Measurements from ENCODE around the gene HNRNPR. TPM values are rescaled to one million over a fixed set of nuclear protein-coding genes. Genes with fewer than 3 reads are reported as not detected.

Gene HNRNPR
- total and polyA plus RNA-seq, 8 donors: 84.3 to 277 (median 224) TPM

GRCh38 chr1:23371987-23372880 is 28.1 kb upstream of the HNRNPR start:
- no peaks in the 10 kb centered on the region for H3K27me3 ChIP-seq
- no peak overlapping the region for H3K4me3 ChIP-seq
- DNase-seq (no peak), ATAC-seq (no peak)
- peaks cover 14 to 29% of the 10 kb centered on the region in 2 donors for H3K4me1 ChIP-seq
- no peak overlapping the region for H3K27ac ChIP-seq
- no peaks in the 10 kb centered on the region for H3K36me3 ChIP-seq
- intact Hi-C loops (cut with DNase I): no loop called here
- no peaks in the 10 kb centered on the region for H3K9me3 ChIP-seq
- TF ChIP-seq, protein P1, sequence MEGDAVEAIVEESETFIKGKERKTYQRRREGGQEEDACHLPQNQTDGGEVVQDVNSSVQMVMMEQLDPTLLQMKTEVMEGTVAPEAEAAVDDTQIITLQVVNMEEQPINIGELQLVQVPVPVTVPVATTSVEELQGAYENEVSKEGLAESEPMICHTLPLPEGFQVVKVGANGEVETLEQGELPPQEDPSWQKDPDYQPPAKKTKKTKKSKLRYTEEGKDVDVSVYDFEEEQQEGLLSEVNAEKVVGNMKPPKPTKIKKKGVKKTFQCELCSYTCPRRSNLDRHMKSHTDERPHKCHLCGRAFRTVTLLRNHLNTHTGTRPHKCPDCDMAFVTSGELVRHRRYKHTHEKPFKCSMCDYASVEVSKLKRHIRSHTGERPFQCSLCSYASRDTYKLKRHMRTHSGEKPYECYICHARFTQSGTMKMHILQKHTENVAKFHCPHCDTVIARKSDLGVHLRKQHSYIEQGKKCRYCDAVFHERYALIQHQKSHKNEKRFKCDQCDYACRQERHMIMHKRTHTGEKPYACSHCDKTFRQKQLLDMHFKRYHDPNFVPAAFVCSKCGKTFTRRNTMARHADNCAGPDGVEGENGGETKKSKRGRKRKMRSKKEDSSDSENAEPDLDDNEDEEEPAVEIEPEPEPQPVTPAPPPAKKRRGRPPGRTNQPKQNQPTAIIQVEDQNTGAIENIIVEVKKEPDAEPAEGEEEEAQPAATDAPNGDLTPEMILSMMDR (IDR thresholded peaks at IDR 0.05): no peak

GRCh38 chr1:23370709-23371584 is 26.9 kb upstream of the HNRNPR start:
- peak in 1 of 4 donors; percentile 51 for DNase-seq
- Histone ChIP-seq H3K9me3 (no peaks in the 10 kb centered on the region), H3K4me3 (no peak overlapping the region), H3K27ac (peak overlapping the region; percentile 97 to 99), H3K36me3 (peaks cover 0 to 7% of the 10 kb centered on the region in 2 donors), H3K4me1 (peaks cover 14 to 37% of the 10 kb centered on the region in 2 donors), H3K27me3 (no peaks in the 10 kb centered on the region)
- ATAC-seq: no peak
- TF ChIP-seq, protein P1 (IDR thresholded peaks at IDR 0.05): no peak
- intact Hi-C loops (cut with DNase I): no loop called here

DNA sequence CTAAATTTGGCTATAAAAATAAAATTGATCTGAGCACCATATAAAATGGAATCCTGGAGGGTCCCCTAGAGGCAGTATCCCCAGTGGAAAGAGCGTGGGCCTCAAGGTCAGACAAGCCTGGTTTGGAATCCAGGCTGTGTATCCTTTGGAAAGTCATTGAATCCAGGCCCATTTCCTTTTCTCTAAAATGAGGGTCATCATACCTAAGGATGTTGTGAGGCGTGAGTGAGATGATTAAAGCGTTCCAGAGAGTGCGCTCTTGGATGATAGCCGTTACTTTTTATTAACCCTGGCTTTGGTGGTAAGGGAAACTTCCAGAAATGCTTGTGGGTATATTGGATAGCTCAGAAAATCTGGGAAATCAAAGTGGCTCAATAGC is 26.2 kb upstream of the HNRNPR start:
- Histone ChIP-seq H3K36me3 (peaks cover 0 to 13% of the 10 kb centered on the region in 2 donors), H3K4me1 (peaks cover 14 to 37% of the 10 kb centered on the region in 2 donors), H3K27ac (peak overlapping the region; percentile 97 to 99), H3K9me3 (no peaks in the 10 kb centered on the region), H3K27me3 (no peaks in the 10 kb centered on the region), H3K4me3 (peak overlapping the region; percentile 77 to 85)
- TF ChIP-seq, protein P1 (IDR thresholded peaks at IDR 0.05): no peak
- ATAC-seq (no peak), DNase-seq (peak in 1 of 4 donors; percentile 20)
- intact Hi-C loops (cut with DNase I): no loop called here

DNA sequence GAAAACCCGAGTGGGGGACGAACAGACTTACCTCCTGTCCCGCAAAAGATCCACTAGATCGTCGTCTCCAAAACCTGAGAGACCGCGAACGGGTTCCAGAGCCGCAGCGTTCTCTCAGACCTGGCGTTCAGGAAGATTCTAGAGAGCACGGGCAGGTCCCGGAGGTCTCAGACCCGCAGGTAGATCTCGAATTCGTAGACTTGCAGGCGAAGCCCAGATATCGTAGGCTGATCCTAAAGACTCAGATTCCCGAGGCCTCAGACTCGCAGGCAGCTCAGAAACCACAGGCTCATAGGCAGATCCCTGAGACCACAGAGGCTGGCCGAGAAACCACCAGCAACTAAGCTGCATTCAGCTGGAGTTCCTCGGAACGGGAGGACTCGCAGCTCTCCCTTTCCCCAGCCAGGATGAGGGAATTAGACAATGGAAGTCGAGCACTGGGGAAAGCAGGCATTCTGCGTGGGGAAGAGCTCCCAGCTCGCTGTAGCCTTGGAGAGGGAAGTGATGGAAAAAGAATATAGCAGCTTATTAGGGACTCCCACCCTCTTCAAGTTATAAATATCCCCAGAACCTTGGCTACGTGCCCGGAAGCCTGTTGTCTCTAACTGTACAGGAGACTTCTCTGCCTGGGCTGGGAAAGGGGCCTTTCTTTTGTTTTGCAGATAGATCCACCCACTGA is 25.4 kb upstream of the HNRNPR start, which contains the start of gene ZNF436:
ZNF436 (minus strand) TSS at position 502 of the 679 bp plus-strand sequence. CDS start 1,831 bp downstream, outside the sequence.
- Histone ChIP-seq H3K27me3 (no peaks in the 10 kb centered on the region), H3K9me3 (peaks cover 0 to 5% of the 10 kb centered on the region in 2 donors), H3K27ac (peak within 1 kb of the TSS; percentile 97 to 99), H3K4me1 (peaks cover 14 to 37% of the 10 kb centered on the region in 2 donors), H3K4me3 (peak within 1 kb of the TSS; percentile 77 to 85), H3K36me3 (peaks cover 0 to 20% of the 10 kb centered on the region in 2 donors)
- TF ChIP-seq, protein P1 (IDR thresholded peaks at IDR 0.05): no peak
- peak in 3 of 4 donors; percentile 86 to 93 (median 87) for DNase-seq
- no peak for ATAC-seq
- intact Hi-C loops (cut with DNase I): no loop called here

Data from left lung (tissue), 10 donors.